IMR-90 (cell line): ENCODE data around the gene CASK. TPM values are rescaled to one million over a fixed set of nuclear protein-coding genes. Genes with fewer than 3 reads are reported as not detected.

Source experiments
- ATAC-seq: fragments of 200-7000 bp; cut with Tn5 transposase; 2 replicates; pipeline ENCODE4 v1.9.1; 2020; ENCODE audit warnings: low read depth, mild to moderate bottlenecking, moderate library complexity
- BruUV-seq: library from RNA; stranded (reverse); fragments of 400-500 nt; replicated peaks from 2 replicates; lab custom pipeline; 2021; lab: Mats Ljungman, UMichigan
- CTCF ChIA-PET: fragments of 300-600 bp; formaldehyde crosslinking; extraction: SDS; loops from one replicate; lab custom pipeline; 2021; ENCODE audit warnings: antibody characterized with exemption; lab: Yijun Ruan, JAX
- POLR2A ChIA-PET: fragments of 300-600 bp; sonication (Branson Sonifier 250); formaldehyde crosslinking; loops from one replicate; lab custom pipeline; 2022; ENCODE audit warnings: antibody characterized with exemption; ENCODE audit not compliant: unreplicated experiment; lab: Charles Lee
- DNase-seq: peaks from one replicate; pipeline ENCODE4 v3.0.0; 2013
- H2AFZ ChIP-seq: replicated peaks from 2 replicates; pipeline ENCODE3; 2013; ENCODE audit warnings: low read length, mild to moderate bottlenecking; ENCODE audit not compliant: poor library complexity
- H2AK5ac ChIP-seq: 2 replicates; pipeline ENCODE4 v1.6.1; 2013; ENCODE audit warnings: low read depth, low read length, inconsistent platforms
- H2AK9ac ChIP-seq: replicated peaks from 2 replicates; pipeline ENCODE3; 2013; ENCODE audit warnings: mild to moderate bottlenecking, low read depth, low read length, moderate library complexity; ENCODE audit not compliant: poor library complexity
- H2BK120ac ChIP-seq: 2 replicates; pipeline ENCODE4 v1.6.1; 2013; ENCODE audit warnings: low read depth, low read length, inconsistent platforms
- H2BK15ac ChIP-seq: 3 replicates; pipeline ENCODE4 v1.6.1; 2013; ENCODE audit warnings: low read depth, low read length, inconsistent platforms
- H2BK20ac ChIP-seq: 2 replicates; pipeline ENCODE4 v1.6.1; 2013; ENCODE audit warnings: low read depth, mild to moderate bottlenecking, inconsistent platforms, low read length, moderate library complexity
- H2BK5ac ChIP-seq: 2 replicates; pipeline ENCODE4 v1.6.1; 2013; ENCODE audit warnings: mild to moderate bottlenecking, low read depth, low read length, inconsistent platforms; ENCODE audit not compliant: poor library complexity, severe bottlenecking
- H3K14ac ChIP-seq: replicated peaks from 2 replicates; pipeline ENCODE4 v1.6.1; 2013; ENCODE audit warnings: low read depth, low read length, inconsistent platforms
- H3K18ac ChIP-seq: 2 replicates; pipeline ENCODE4 v1.6.1; 2013; ENCODE audit warnings: low read depth, low read length, control low read depth
- H3K23ac ChIP-seq: 2 replicates; pipeline ENCODE4 v1.6.1; 2013; ENCODE audit warnings: low read depth, low read length, inconsistent platforms
- H3K27ac ChIP-seq: 2 replicates; pipeline ENCODE4 v1.5.1; 2013; ENCODE audit warnings: mild to moderate bottlenecking, control low read depth, low read length; ENCODE audit not compliant: insufficient read depth
- H3K27me3 ChIP-seq: 2 replicates; pipeline ENCODE4 v1.6.1; 2013; ENCODE audit warnings: low read length; ENCODE audit not compliant: control insufficient read depth, insufficient read depth
- H3K36me3 ChIP-seq: 2 replicates; pipeline ENCODE4 v1.6.1; 2013; ENCODE audit warnings: low read length, mixed read lengths; ENCODE audit not compliant: control insufficient read depth, insufficient read depth
- H3K4ac ChIP-seq: 2 replicates; pipeline ENCODE4 v1.6.1; 2013; ENCODE audit warnings: low read depth, low read length, inconsistent platforms
- H3K4me1 ChIP-seq: 2 replicates; pipeline ENCODE4 v1.6.1; 2013; ENCODE audit warnings: low read length, mixed read lengths; ENCODE audit not compliant: control insufficient read depth, insufficient read depth
- H3K4me2 ChIP-seq: 2 replicates; pipeline ENCODE4 v1.6.1; 2013; ENCODE audit warnings: low read depth, mild to moderate bottlenecking, control low read depth, low read length, moderate library complexity
- H3K4me3 ChIP-seq: 2 replicates; pipeline ENCODE4 v1.5.1; 2013; ENCODE audit warnings: low read depth, mild to moderate bottlenecking, control low read depth, low read length, moderate library complexity; ENCODE audit not compliant: insufficient read depth
- H3K56ac ChIP-seq: 2 replicates; pipeline ENCODE4 v1.6.1; 2013; ENCODE audit warnings: low read length, inconsistent platforms; ENCODE audit not compliant: insufficient read depth; ENCODE audit errors: extremely low read depth
- H3K79me1 ChIP-seq, 2 experiments: 2 replicates each; pipeline ENCODE4 v1.6.1; 2013; ENCODE audit warnings: low read length in 2 of 2, inconsistent platforms in 1 of 2, low read depth in 1 of 2
- H3K9ac ChIP-seq: 2 replicates; pipeline ENCODE4 v1.6.1; 2013; ENCODE audit warnings: low read depth, low read length, control low read depth
- H3K9me1 ChIP-seq: 2 replicates; pipeline ENCODE4 v1.6.1; 2013; ENCODE audit warnings: low read length, inconsistent platforms; ENCODE audit not compliant: insufficient read depth
- H3K9me3 ChIP-seq: 2 replicates; pipeline ENCODE4 v1.6.1; 2013; ENCODE audit warnings: low read length; ENCODE audit not compliant: control insufficient read depth, insufficient read depth
- H4K20me1 ChIP-seq: 2 replicates; pipeline ENCODE4 v1.6.1; 2013; ENCODE audit warnings: low read length, inconsistent platforms; ENCODE audit not compliant: insufficient read depth
- H4K5ac ChIP-seq: 2 replicates; pipeline ENCODE4 v1.6.1; 2013; ENCODE audit warnings: mild to moderate bottlenecking, low read depth, low read length, control low read depth
- H4K8ac ChIP-seq, 2 experiments: 2 replicates each; pipeline ENCODE4 v1.6.1; 2013; ENCODE audit warnings: low read depth in 2 of 2, low read length in 2 of 2, control low read depth in 1 of 2, inconsistent platforms in 1 of 2
- H4K91ac ChIP-seq: 2 replicates; pipeline ENCODE4 v1.6.1; 2013; ENCODE audit warnings: low read depth, low read length, inconsistent platforms; ENCODE audit not compliant: insufficient read depth
- BHLHE40 ChIP-seq: fragments of 150-350 bp; IDR thresholded peaks from 2 replicates; pipeline ENCODE4 v1.6.1; 2016; ENCODE audit warnings: mild to moderate bottlenecking, low read depth, low read length
- CEBPB ChIP-seq: IDR thresholded peaks from 2 replicates; pipeline ENCODE4 v1.6.1; 2012; ENCODE audit warnings: low read depth, low read length, improper control_type of control experiment
- CHD1 ChIP-seq: IDR thresholded peaks from 2 replicates; pipeline ENCODE4 v1.6.1; 2012; ENCODE audit warnings: low read depth, low read length, improper control_type of control experiment
- FOS ChIP-seq: fragments of 150-350 bp; IDR thresholded peaks from 2 replicates; pipeline ENCODE4 v1.6.1; 2016; ENCODE audit warnings: low read depth, low read length
- MAFK ChIP-seq: IDR thresholded peaks from 2 replicates; pipeline ENCODE4 v1.6.1; 2012; ENCODE audit warnings: low read depth, low read length, improper control_type of control experiment
- MAZ ChIP-seq: IDR thresholded peaks from 2 replicates; pipeline ENCODE4 v1.6.1; 2012; ENCODE audit warnings: low read depth, mild to moderate bottlenecking, low read length, improper control_type of control experiment, moderate library complexity, borderline replicate concordance
- MXI1 ChIP-seq: IDR thresholded peaks from 2 replicates; pipeline ENCODE4 v1.6.1; 2012; ENCODE audit warnings: low read depth, mild to moderate bottlenecking, low read length, moderate library complexity, borderline replicate concordance
- NFE2L2 ChIP-seq: fragments of 150-350 bp; IDR thresholded peaks from 2 replicates; pipeline ENCODE4 v1.6.1; 2016; ENCODE audit warnings: low read depth, mild to moderate bottlenecking, low read length
- POLR2A ChIP-seq: IDR thresholded peaks from 2 replicates; pipeline ENCODE4 v1.6.1; 2012; ENCODE audit warnings: mild to moderate bottlenecking, low read depth, low read length
- RAD21 ChIP-seq: IDR thresholded peaks from 2 replicates; pipeline ENCODE4 v1.6.1; 2012; ENCODE audit warnings: low read length, improper control_type of control experiment
- RCOR1 ChIP-seq: IDR thresholded peaks from 2 replicates; pipeline ENCODE4 v1.6.1; 2012; ENCODE audit warnings: mild to moderate bottlenecking, low read length, improper control_type of control experiment; ENCODE audit not compliant: insufficient replicate concordance
- RFX5 ChIP-seq: IDR thresholded peaks from 2 replicates; pipeline ENCODE4 v1.8.0; 2012; ENCODE audit warnings: low read depth, mild to moderate bottlenecking, low read length, moderate library complexity
- SMC3 ChIP-seq: fragments of 150-350 bp; IDR thresholded peaks from 2 replicates; pipeline ENCODE4 v1.6.1; 2016; ENCODE audit warnings: low read depth, mild to moderate bottlenecking, antibody characterized with exemption, low read length, moderate library complexity
- WGBS, 2 experiments: methylation state at CpG; one replicate each; pipeline versions ENCODE4 v1.1.5 to v1.1.7; 2013; ENCODE audit warnings: missing lambda C conversion rate in 2 of 2; ENCODE audit not compliant: insufficient read length in 1 of 2; ENCODE audit errors: extremely low coverage in 2 of 2; 5-methylcytosine and 5-hydroxymethylcytosine counted together
- dilution Hi-C: fragments of 300-500 bp; cut with HindIII; formaldehyde crosslinking; loops from one replicate; pipeline ENCODE4 v1.14.3; 2018; ENCODE audit warnings: low sequenced_read_pairs; ENCODE audit not compliant: unreplicated experiment
- in situ Hi-C: fragments of 300-500 bp; cut with MboI; formaldehyde crosslinking; loops from 3 replicates; pipeline ENCODE4 v1.14.3; 2019; ENCODE audit warnings: low sequenced_read_pairs, inconsistent platforms, mixed read lengths
- intact Hi-C: fragments of 100-400 bp; cut with micrococcal nuclease; formaldehyde crosslinking; loops from 2 replicates; pipeline ENCODE4 v1.10.0; 2022
- polyA plus RNA-seq, 3 experiments: library from polyadenylated mRNA; depleted of rRNA; stranded (reverse); fragments of >200 nt; gene quantifications; 2 replicates each; pipeline ENCODE4 v1.2.3, GENCODE V29; 2012; ENCODE audit warnings: low replicate concordance in 1 of 3
- total RNA-seq: library from RNA; depleted of rRNA; stranded (reverse); fragments of >200 nt; gene quantifications from 2 replicates; pipeline ENCODE4 v1.2.3, GENCODE V29; 2012
- TF ChIP-seq, protein P1 (sequence below): fragments of 150-350 bp; IDR thresholded peaks from 2 replicates; pipeline ENCODE4 v1.6.1; 2016; ENCODE audit warnings: low read depth, mild to moderate bottlenecking, low read length, moderate library complexity, borderline replicate concordance
- TF ChIP-seq, protein P2 (sequence below): fragments of 150-350 bp; IDR thresholded peaks from 2 replicates; pipeline ENCODE4 v1.6.1; 2017; ENCODE audit warnings: mild to moderate bottlenecking, antibody characterized with exemption, low read length, low read depth
- TF ChIP-seq, protein P3 (sequence below): conservative IDR thresholded peaks from 2 replicates; pipeline ENCODE4 v1.5.1; 2012; ENCODE audit warnings: mild to moderate bottlenecking, low read depth, low read length, improper control_type of control experiment

CASK gene
- total and polyA plus RNA-seq, 2 of the 4 experiments (the other 2 are of a cell fraction), result 9.4 to 17.7 TPM

DNA sequence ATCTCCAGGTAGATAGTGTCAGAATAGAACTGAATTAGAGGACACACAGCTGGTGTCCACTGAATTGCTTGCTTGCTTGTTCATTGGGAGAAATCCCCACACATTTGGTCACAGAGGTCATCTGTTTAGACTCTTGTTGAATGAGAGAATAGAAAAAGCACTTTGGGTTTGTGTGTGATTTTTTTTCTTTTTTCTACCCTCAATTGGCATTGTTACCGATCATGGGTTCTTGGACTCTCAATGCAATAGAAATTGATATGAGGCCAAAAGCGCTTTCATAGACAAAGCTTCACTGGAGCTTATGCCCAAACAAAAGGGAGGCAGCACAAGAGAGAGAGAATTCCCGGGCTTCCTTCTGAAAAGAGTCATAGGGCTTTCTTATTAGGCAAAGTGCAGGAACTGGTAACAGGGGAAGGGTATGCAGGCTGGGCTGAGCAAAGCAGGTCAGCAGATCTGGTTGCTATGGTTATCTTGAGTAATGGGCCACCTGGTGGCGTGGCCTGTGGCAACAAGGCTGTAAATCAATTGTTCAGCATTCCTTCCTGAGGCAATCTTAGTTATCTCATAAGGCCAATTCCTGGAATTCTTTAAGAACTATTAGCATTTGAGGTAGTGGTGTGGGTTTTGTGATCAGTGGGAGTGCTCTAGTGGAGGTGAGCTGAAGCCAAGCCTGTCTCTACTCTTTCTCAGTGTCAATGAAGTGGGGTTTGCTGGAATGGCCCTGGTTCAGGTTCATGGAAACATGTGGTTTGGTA, 204.7 kb downstream of the CASK start:
- H3K23ac ChIP-seq, result no peak overlapping the region
- no peak overlapping the region for H4K5ac ChIP-seq
- in situ Hi-C loops, result no loop called here
- POLR2A ChIA-PET, result no interaction called here
- no peak overlapping the region for H2AK9ac ChIP-seq
- TF ChIP-seq RFX5 (no peak), MAFK (no peak), SMC3 (no peak), BHLHE40 (no peak), RAD21 (no peak), FOS (no peak), MXI1 (no peak), MAZ (no peak), CEBPB (no peak), CHD1 (no peak), POLR2A (no peak), NFE2L2 (no peak), RCOR1 (no peak)
- TF ChIP-seq, protein P1, sequence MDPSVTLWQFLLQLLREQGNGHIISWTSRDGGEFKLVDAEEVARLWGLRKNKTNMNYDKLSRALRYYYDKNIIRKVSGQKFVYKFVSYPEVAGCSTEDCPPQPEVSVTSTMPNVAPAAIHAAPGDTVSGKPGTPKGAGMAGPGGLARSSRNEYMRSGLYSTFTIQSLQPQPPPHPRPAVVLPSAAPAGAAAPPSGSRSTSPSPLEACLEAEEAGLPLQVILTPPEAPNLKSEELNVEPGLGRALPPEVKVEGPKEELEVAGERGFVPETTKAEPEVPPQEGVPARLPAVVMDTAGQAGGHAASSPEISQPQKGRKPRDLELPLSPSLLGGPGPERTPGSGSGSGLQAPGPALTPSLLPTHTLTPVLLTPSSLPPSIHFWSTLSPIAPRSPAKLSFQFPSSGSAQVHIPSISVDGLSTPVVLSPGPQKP, result no peak
- TF ChIP-seq, protein P2, sequence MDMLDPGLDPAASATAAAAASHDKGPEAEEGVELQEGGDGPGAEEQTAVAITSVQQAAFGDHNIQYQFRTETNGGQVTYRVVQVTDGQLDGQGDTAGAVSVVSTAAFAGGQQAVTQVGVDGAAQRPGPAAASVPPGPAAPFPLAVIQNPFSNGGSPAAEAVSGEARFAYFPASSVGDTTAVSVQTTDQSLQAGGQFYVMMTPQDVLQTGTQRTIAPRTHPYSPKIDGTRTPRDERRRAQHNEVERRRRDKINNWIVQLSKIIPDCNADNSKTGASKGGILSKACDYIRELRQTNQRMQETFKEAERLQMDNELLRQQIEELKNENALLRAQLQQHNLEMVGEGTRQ, result no peak
- TF ChIP-seq, protein P3, sequence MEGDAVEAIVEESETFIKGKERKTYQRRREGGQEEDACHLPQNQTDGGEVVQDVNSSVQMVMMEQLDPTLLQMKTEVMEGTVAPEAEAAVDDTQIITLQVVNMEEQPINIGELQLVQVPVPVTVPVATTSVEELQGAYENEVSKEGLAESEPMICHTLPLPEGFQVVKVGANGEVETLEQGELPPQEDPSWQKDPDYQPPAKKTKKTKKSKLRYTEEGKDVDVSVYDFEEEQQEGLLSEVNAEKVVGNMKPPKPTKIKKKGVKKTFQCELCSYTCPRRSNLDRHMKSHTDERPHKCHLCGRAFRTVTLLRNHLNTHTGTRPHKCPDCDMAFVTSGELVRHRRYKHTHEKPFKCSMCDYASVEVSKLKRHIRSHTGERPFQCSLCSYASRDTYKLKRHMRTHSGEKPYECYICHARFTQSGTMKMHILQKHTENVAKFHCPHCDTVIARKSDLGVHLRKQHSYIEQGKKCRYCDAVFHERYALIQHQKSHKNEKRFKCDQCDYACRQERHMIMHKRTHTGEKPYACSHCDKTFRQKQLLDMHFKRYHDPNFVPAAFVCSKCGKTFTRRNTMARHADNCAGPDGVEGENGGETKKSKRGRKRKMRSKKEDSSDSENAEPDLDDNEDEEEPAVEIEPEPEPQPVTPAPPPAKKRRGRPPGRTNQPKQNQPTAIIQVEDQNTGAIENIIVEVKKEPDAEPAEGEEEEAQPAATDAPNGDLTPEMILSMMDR, result no peak
- no peak overlapping the region for H2BK15ac ChIP-seq
- peaks cover 1% of the 10 kb centered on the region; the same call in 1 of the 2 replicates for H3K4me1 ChIP-seq
- H3K36me3 ChIP-seq, result no peaks in the 10 kb centered on the region
- no TSS peak for BruUV-seq
- no peak overlapping the region for H4K91ac ChIP-seq
- CTCF ChIA-PET, result no interaction called here
- no peak for DNase-seq
- H3K4me3 ChIP-seq, result no peak overlapping the region
- H3K9me1 ChIP-seq, result no peaks in the 10 kb centered on the region
- H3K56ac ChIP-seq, result no peak overlapping the region
- H3K4me2 ChIP-seq, result no peak overlapping the region
- intact Hi-C loops, result no loop called here
- no peak overlapping the region for H2AK5ac ChIP-seq
- no peak overlapping the region for H2BK120ac ChIP-seq
- no peak overlapping the region for H4K8ac ChIP-seq
- peaks cover 8% of the 10 kb centered on the region; the same call in 1 of the 2 replicates for H3K9me3 ChIP-seq
- whole genome bisulfite sequencing, 2 experiments, result 50% methylated on average over 1 of the region's 4 CpGs; no CpG with 5 or more reads in 1 of the 2 experiments
- no peak overlapping the region for H2BK20ac ChIP-seq
- H3K79me1 ChIP-seq, result no peaks in the 10 kb centered on the region
- H4K20me1 ChIP-seq, result no peaks in the 10 kb centered on the region
- dilution Hi-C loops, result no loop called here
- no peak overlapping the region for H3K4ac ChIP-seq
- H2AFZ ChIP-seq, result no peak overlapping the region
- no peak overlapping the region for H3K9ac ChIP-seq
- no peak overlapping the region for H3K27ac ChIP-seq
- H2BK5ac ChIP-seq, result no peak overlapping the region
- ATAC-seq, result no peak
- no peaks in the 10 kb centered on the region; the same call in 1 of the 2 replicates for H3K27me3 ChIP-seq
- H3K14ac ChIP-seq, result no peak overlapping the region
- no peak overlapping the region for H3K18ac ChIP-seq
